GM18867 (cell line): ENCODE measurements around the gene IRAG1.
A peak's percentile ranks its signal among the peaks of the same experiment; 100 is the strongest.

Experiments
- ATAC-seq: cut with Tn5 transposase; IDR thresholded peaks from one replicate; pipeline ENCODE4 v1.9.1; 2021; ENCODE audit warnings: mild to moderate bottlenecking, moderate library complexity; ENCODE audit not compliant: unreplicated experiment

The IRAG1 gene

GRCh38 chr11:10693509-10694081 lies at the start of gene IRAG1:
IRAG1 (minus strand) TSS chr11:10693755; CDS start chr11:10693602, 153 bp downstream.
- no peak for ATAC-seq

- no peak for ATAC-seq
These were observed 49.1 kb upstream of the IRAG1 start for GRCh38 chr11:10742460-10743208.

- ATAC-seq: peak; percentile 97
These were observed 42.2 kb upstream of the IRAG1 start for GRCh38 chr11:10735481-10736475.

GRCh38 chr11:10731064-10731680 lies 37.6 kb upstream of the IRAG1 start:
- no peak for ATAC-seq

GRCh38 chr11:10730151-10730550 lies 36.6 kb upstream of the IRAG1 start:
- no peak for ATAC-seq

- no peak for ATAC-seq
These were observed 35.4 kb upstream of the IRAG1 start for GRCh38 chr11:10728789-10729472.

- no peak for ATAC-seq
These were observed 34.6 kb upstream of the IRAG1 start for GRCh38 chr11:10728154-10728553.

GRCh38 chr11:10727146-10727851 lies 33.7 kb upstream of the IRAG1 start:
- no peak for ATAC-seq

GRCh38 chr11:10725907-10726253 lies 32.3 kb upstream of the IRAG1 start:
- no peak for ATAC-seq

GRCh38 chr11:10725114-10725906 lies 31.8 kb upstream of the IRAG1 start:
- ATAC-seq: no peak

GRCh38 chr11:10722307-10722706 lies 28.8 kb upstream of the IRAG1 start:
- ATAC-seq: no peak

- no peak for ATAC-seq
These were observed 27.4 kb upstream of the IRAG1 start for GRCh38 chr11:10720881-10721376.

- ATAC-seq: no peak
These were observed 26.1 kb upstream of the IRAG1 start for GRCh38 chr11:10719616-10720015.

GRCh38 chr11:10716543-10717259 lies 23.1 kb upstream of the IRAG1 start:
- ATAC-seq: no peak

GRCh38 chr11:10716122-10716521 lies 22.6 kb upstream of the IRAG1 start:
- no peak for ATAC-seq

GRCh38 chr11:10715571-10715970 lies 22.0 kb upstream of the IRAG1 start:
- ATAC-seq: no peak

- no peak for ATAC-seq
These were observed 15.9 kb upstream of the IRAG1 start for GRCh38 chr11:10709299-10710086.
